ENCODE data around the gene NUDT19. TPM values are rescaled to one million over a fixed set of nuclear protein-coding genes. Genes with fewer than 3 reads are reported as not detected.

NUDT19 gene
- polyA plus RNA-seq, 1 donor (not counting 4 experiments of a cell fraction or from before 2014, with no cell fraction given): 12.2 TPM

- Histone ChIP-seq H3K27me3 (ENCODE audit: control insufficient read depth, extremely low read depth, insufficient read depth, low read length) (peaks cover 19% of the 10 kb centered on the region), H3K27ac (ENCODE audit: control insufficient read depth, insufficient read depth, low read length) (no peak overlapping the region), H3K9me1 (ENCODE audit: control insufficient read depth, extremely low read depth, insufficient read depth, low read length) (no peaks in the 10 kb centered on the region), H3K9me3 (ENCODE audit: control insufficient read depth, low read depth, low read length) (no peaks in the 10 kb centered on the region), H3K4me3 (ENCODE audit: control insufficient read depth in 2 of 3, extremely low read depth in 1 of 3, insufficient read depth in 2 of 3, low read depth in 1 of 3, low read length in 3 of 3) (no peak overlapping the region), H2AFZ (ENCODE audit: control insufficient read depth, low read length) (no peak overlapping the region), H3K9ac (ENCODE audit: control insufficient read depth, extremely low read depth, insufficient read depth, low read length) (no peak overlapping the region), H3K4me1 (ENCODE audit: control insufficient read depth, extremely low read depth, insufficient read depth, low read length) (peaks cover 4% of the 10 kb centered on the region), H3K79me2 (ENCODE audit: control insufficient read depth, insufficient read depth, low read length) (no peaks in the 10 kb centered on the region), H3K36me3 (ENCODE audit: control insufficient read depth in 2 of 2, extremely low read depth in 1 of 2, insufficient read depth in 2 of 2, low read length in 2 of 2) (no peaks in the 10 kb centered on the region), H3K4me2 (ENCODE audit: control insufficient read depth, extremely low read depth, insufficient read depth, low read depth, low read length) (no peak overlapping the region), H4K20me1 (ENCODE audit: control insufficient read depth, extremely low read depth, insufficient read depth, low read length) (no peaks in the 10 kb centered on the region)
- TF ChIP-seq CTCF (optimal IDR thresholded peaks at IDR 0.05 in 1 of 3, IDR thresholded peaks at IDR 0.05 in 1 of 3, conservative IDR thresholded peaks at IDR 0.05 in 1 of 3; ENCODE audit: extremely low read depth in 1 of 3, insufficient read depth in 2 of 3, low read length in 3 of 3) (no peak), EZH2 (IDR thresholded peaks at IDR 0.05; ENCODE audit: low read length) (no peak)
- FAIRE-seq: no peak
- DNase-seq (ENCODE audit: low read depth, low spot score): no peak
- dilution Hi-C loops (cut with MboI; ENCODE audit: extremely low pct_ligation_motif_present, low sequenced_read_pairs): no loop called here
Observed at GRCh38 chr19:32680986-32681385, 10.6 kb upstream of the NUDT19 start.

- Histone ChIP-seq H3K9me3 (ENCODE audit: control insufficient read depth, low read depth, low read length) (no peaks in the 10 kb centered on the region), H3K9me1 (ENCODE audit: control insufficient read depth, extremely low read depth, insufficient read depth, low read length) (no peaks in the 10 kb centered on the region), H3K36me3 (ENCODE audit: control insufficient read depth in 2 of 2, extremely low read depth in 1 of 2, insufficient read depth in 2 of 2, low read length in 2 of 2) (no peaks in the 10 kb centered on the region), H3K4me3 (ENCODE audit: control insufficient read depth in 2 of 3, extremely low read depth in 1 of 3, insufficient read depth in 2 of 3, low read depth in 1 of 3, low read length in 3 of 3) (no peak overlapping the region), H3K4me1 (ENCODE audit: control insufficient read depth, extremely low read depth, insufficient read depth, low read length) (peaks cover 4% of the 10 kb centered on the region), H3K27me3 (ENCODE audit: control insufficient read depth, extremely low read depth, insufficient read depth, low read length) (peaks cover 6% of the 10 kb centered on the region), H3K9ac (ENCODE audit: control insufficient read depth, extremely low read depth, insufficient read depth, low read length) (no peak overlapping the region), H2AFZ (ENCODE audit: control insufficient read depth, low read length) (peak overlapping the region; percentile 37), H3K27ac (ENCODE audit: control insufficient read depth, insufficient read depth, low read length) (no peak overlapping the region), H4K20me1 (ENCODE audit: control insufficient read depth, extremely low read depth, insufficient read depth, low read length) (no peaks in the 10 kb centered on the region), H3K4me2 (ENCODE audit: control insufficient read depth, extremely low read depth, insufficient read depth, low read depth, low read length) (no peak overlapping the region), H3K79me2 (ENCODE audit: control insufficient read depth, insufficient read depth, low read length) (no peaks in the 10 kb centered on the region)
- dilution Hi-C loops (cut with MboI; ENCODE audit: extremely low pct_ligation_motif_present, low sequenced_read_pairs): no loop called here
- no peak for FAIRE-seq
- no peak for DNase-seq (ENCODE audit: low read depth, low spot score)
- TF ChIP-seq EZH2 (IDR thresholded peaks at IDR 0.05; ENCODE audit: low read length): no peak
- no peak for TF ChIP-seq CTCF (optimal IDR thresholded peaks at IDR 0.05 in 1 of 3, IDR thresholded peaks at IDR 0.05 in 1 of 3, conservative IDR thresholded peaks at IDR 0.05 in 1 of 3; ENCODE audit: extremely low read depth in 1 of 3, insufficient read depth in 2 of 3, low read length in 3 of 3)
Observed at GRCh38 chr19:32682317-32682716, 9.3 kb upstream of the NUDT19 start.

All from keratinocyte (primary cell).